Measurements from ENCODE around the gene PDGFA. TPM values are rescaled to one million over a fixed set of nuclear protein-coding genes. Genes with fewer than 3 reads are reported as not detected.
"Not testable (repeated sequence)": the region's sequence is repeated elsewhere in the genome, so short reads cannot be mapped to it uniquely, and the experiment has no call there.

The PDGFA gene
- total RNA-seq, 1 donor from 2014 or later, result 7.3 TPM

- H3K4me1 Mint-ChIP-seq, result no peaks in the 10 kb centered on the region
Measured at GRCh38 chr7:556291-556826, 36.7 kb upstream of the PDGFA start.

GRCh38 chr7:555551-556160 is 36.0 kb upstream of the PDGFA start:
- ATAC-seq (ENCODE audit: low read depth) (no peak), DNase-seq (no peak)
- ChIA-PET POLR2A (no interaction called here), CTCF (no interaction called here)
- Mint-ChIP-seq H3K4me3 (no peak overlapping the region), H3K4me1 (no peaks in the 10 kb centered on the region), H3K27ac (no peak overlapping the region), H3K9me3 (no peaks in the 10 kb centered on the region), H3K27me3 (no peaks in the 10 kb centered on the region), H3K36me3 (ENCODE audit: low read depth) (no peaks in the 10 kb centered on the region)
- no peak for TF ChIP-seq CTCF (IDR thresholded peaks at IDR 0.05)
- intact Hi-C loops (cut with micrococcal nuclease), result no loop called here

More at GRCh38 chr7:556291-556826, 36.7 kb upstream of the PDGFA start:
- Mint-ChIP-seq H3K27ac (no peak overlapping the region), H3K9me3 (no peaks in the 10 kb centered on the region), H3K4me3 (no peak overlapping the region), H3K36me3 (ENCODE audit: low read depth) (no peaks in the 10 kb centered on the region), H3K27me3 (no peaks in the 10 kb centered on the region)
- CTCF ChIA-PET, result no interaction called here
- intact Hi-C loops (cut with micrococcal nuclease), result no loop called here
- ATAC-seq (ENCODE audit: low read depth), result no peak
- POLR2A ChIA-PET, result no interaction called here
- no peak for TF ChIP-seq CTCF (IDR thresholded peaks at IDR 0.05)
- no peak for DNase-seq

GRCh38 chr7:553636-554111 is 34.0 kb upstream of the PDGFA start:
- Mint-ChIP-seq H3K4me3 (no peak overlapping the region), H3K36me3 (ENCODE audit: low read depth) (no peaks in the 10 kb centered on the region), H3K27me3 (no peaks in the 10 kb centered on the region), H3K27ac (no peak overlapping the region), H3K9me3 (no peaks in the 10 kb centered on the region), H3K4me1 (no peaks in the 10 kb centered on the region)
- POLR2A ChIA-PET, result no interaction called here
- intact Hi-C loops (cut with micrococcal nuclease), result no loop called here
- TF ChIP-seq CTCF (IDR thresholded peaks at IDR 0.05), result no peak
- CTCF ChIA-PET, result no interaction called here
- no peak for ATAC-seq (ENCODE audit: low read depth)
- DNase-seq, result no peak

- H3K9me3 Mint-ChIP-seq, result no peaks in the 10 kb centered on the region
- ATAC-seq (ENCODE audit: low read depth) (no peak), DNase-seq (no peak)
- no peaks in the 10 kb centered on the region for H3K36me3 Mint-ChIP-seq (ENCODE audit: low read depth)
- no peaks in the 10 kb centered on the region for H3K4me1 Mint-ChIP-seq
- intact Hi-C loops (cut with micrococcal nuclease), result no loop called here
- ChIA-PET CTCF (no interaction called here), POLR2A (no interaction called here)
- no peaks in the 10 kb centered on the region for H3K27me3 Mint-ChIP-seq
- H3K27ac Mint-ChIP-seq, result no peak overlapping the region
- TF ChIP-seq CTCF (IDR thresholded peaks at IDR 0.05), result no peak
- no peak overlapping the region for H3K4me3 Mint-ChIP-seq
Measured at GRCh38 chr7:552868-553635, 33.4 kb upstream of the PDGFA start.

GRCh38 chr7:552151-552867 is 32.7 kb upstream of the PDGFA start:
- ATAC-seq (ENCODE audit: low read depth); H3K27me3 Mint-ChIP-seq; H3K9me3 Mint-ChIP-seq; DNase-seq; H3K4me1 Mint-ChIP-seq; H3K27ac Mint-ChIP-seq; intact Hi-C loops (cut with micrococcal nuclease); H3K4me3 Mint-ChIP-seq; CTCF ChIA-PET; POLR2A ChIA-PET; H3K36me3 Mint-ChIP-seq (ENCODE audit: low read depth): not testable (repeated sequence)

- H3K4me1 Mint-ChIP-seq; CTCF ChIA-PET; H3K9me3 Mint-ChIP-seq; H3K27ac Mint-ChIP-seq; H3K27me3 Mint-ChIP-seq; H3K4me3 Mint-ChIP-seq; DNase-seq; ATAC-seq (ENCODE audit: low read depth); H3K36me3 Mint-ChIP-seq (ENCODE audit: low read depth); intact Hi-C loops (cut with micrococcal nuclease); POLR2A ChIA-PET: not testable (repeated sequence)
Measured at GRCh38 chr7:551615-551970, 31.9 kb upstream of the PDGFA start.
